Activated CD8-positive, alpha-beta memory T cell treated with anti-CD3 and anti-CD28 coated beads for 1 hour (primary cell): ENCODE data around the gene RBP4.
"Not testable (repeated sequence)": the region's sequence is repeated elsewhere in the genome, so short reads cannot be mapped to it uniquely, and the experiment has no call there.

Source experiments
- DNase-seq, 2 donors: peaks; one replicate each; pipeline ENCODE4 v3.0.0-alpha.2; 2020; ENCODE audit warnings: low read depth in 1 of 2; ENCODE audit errors: extremely low read depth in 1 of 2

The RBP4 gene

GRCh38 chr10:93567277-93568104 lies 33.5 kb downstream of the RBP4 start:
- DNase-seq: no peak

GRCh38 chr10:93566435-93567276 lies 34.4 kb downstream of the RBP4 start, which contains the start of gene FFAR4:
FFAR4 (plus strand) TSS chr10:93566665; CDS start chr10:93566721, 56 bp downstream.
- no peak for DNase-seq

- DNase-seq: no peak
Observed at GRCh38 chr10:93565446-93565845, 35.6 kb downstream of the RBP4 start.

- no peak for DNase-seq
Observed at GRCh38 chr10:93560541-93560940, 40.5 kb downstream of the RBP4 start.

GRCh38 chr10:93559490-93559889 lies 41.5 kb downstream of the RBP4 start:
- no peak for DNase-seq

GRCh38 chr10:93554760-93555432 lies 46.1 kb downstream of the RBP4 start:
- peak in 1 of 2 donors; percentile 14 for DNase-seq

GRCh38 chr10:93554316-93554663 lies 46.7 kb downstream of the RBP4 start:
- no peak for DNase-seq

GRCh38 chr10:93553482-93554315 lies 47.3 kb downstream of the RBP4 start:
- DNase-seq: no peak

- DNase-seq: no peak
Observed at GRCh38 chr10:93552780-93553179, 48.3 kb downstream of the RBP4 start.

GRCh38 chr10:93550606-93551005 lies 50.4 kb downstream of the RBP4 start:
- DNase-seq: no peak

GRCh38 chr10:93548376-93549071 lies 52.5 kb downstream of the RBP4 start:
- no peak for DNase-seq

GRCh38 chr10:93547522-93547921 lies 53.5 kb downstream of the RBP4 start:
- DNase-seq: no peak

GRCh38 chr10:93546995-93547394 lies 54.0 kb downstream of the RBP4 start:
- not testable (repeated sequence) for DNase-seq

GRCh38 chr10:93542358-93542791 lies 58.7 kb downstream of the RBP4 start:
- DNase-seq: no peak
